Endometrium (tissue), 2 donors: Measurements from ENCODE around the gene FAM193A.
"Not testable (repeated sequence)": the region's sequence is repeated elsewhere in the genome, so short reads cannot be mapped to it uniquely, and the experiment has no call there.

Experiments
- FAIRE-seq: peaks from 2 replicates; lab custom pipeline; 2012; peaks lifted over from hg19 to GRCh38; lab: Jason Lieb, UNC
- donor health status: control.
- donor health status: control.

FAM193A gene

GRCh38 chr4:2733001-2733843 is 196.8 kb downstream of the FAM193A start:
- FAIRE-seq: no peak

GRCh38 chr4:2733844-2734574 is 197.6 kb downstream of the FAM193A start:
- no peak for FAIRE-seq

- FAIRE-seq: no peak
Observed at GRCh38 chr4:2734612-2735011, 198.2 kb downstream of the FAM193A start.

- no peak for FAIRE-seq
Observed at GRCh38 chr4:2735869-2736268, 199.4 kb downstream of the FAM193A start.

- FAIRE-seq: not testable (repeated sequence)
Observed at GRCh38 chr4:2738296-2738695, 201.8 kb downstream of the FAM193A start.

GRCh38 chr4:2741626-2742025 is 205.2 kb downstream of the FAM193A start:
- FAIRE-seq: no peak

GRCh38 chr4:2742081-2742822 is 205.8 kb downstream of the FAM193A start:
- FAIRE-seq: no peak

- FAIRE-seq: no peak
Observed at GRCh38 chr4:2742823-2743517, 206.5 kb downstream of the FAM193A start.

GRCh38 chr4:2743518-2744445 is 207.3 kb downstream of the FAM193A start:
- no peak for FAIRE-seq

GRCh38 chr4:2744576-2745270 is 208.3 kb downstream of the FAM193A start:
- FAIRE-seq: no peak

GRCh38 chr4:2745516-2745915 is 209.1 kb downstream of the FAM193A start:
- no peak for FAIRE-seq

- no peak for FAIRE-seq
Observed at GRCh38 chr4:2745981-2746806, 209.7 kb downstream of the FAM193A start.

GRCh38 chr4:2746891-2747695 is 210.6 kb downstream of the FAM193A start:
- FAIRE-seq: no peak

GRCh38 chr4:2750719-2751605 is 214.5 kb downstream of the FAM193A start:
- no peak for FAIRE-seq

- FAIRE-seq: no peak
Observed at GRCh38 chr4:2753436-2753835, 217.0 kb downstream of the FAM193A start.

- FAIRE-seq: no peak
Observed at GRCh38 chr4:2754848-2755819, 218.7 kb downstream of the FAM193A start.
